Testis (tissue), 2 donors: ENCODE results near the gene PSMB9.

Experiments
- CTCF ChIP-seq, 3 experiments: fragments of 450-650 bp in 2 of 3; fragments of 200-600 bp in 1 of 3; sonication (generic) in 1 of 3; IDR thresholded peaks; one replicate each; pipeline ENCODE4 v1.5.1; 2016 to 2019; ENCODE audit warnings: antibody characterized with exemption in 3 of 3, mild to moderate bottlenecking in 2 of 3, moderate library complexity in 1 of 3
- POLR2A ChIP-seq: fragments of 450-650 bp; IDR thresholded peaks from one replicate; pipeline ENCODE4 v1.6.1; 2017; ENCODE audit warnings: antibody characterized with exemption, mild to moderate bottlenecking, moderate library complexity

GRCh38 chr6:32818867-32819266 is 35.1 kb upstream of the PSMB9 start:
- TF ChIP-seq CTCF (IDR thresholded peaks at IDR 0.05) (no peak), POLR2A (no peak)
